Natural killer cell (primary cell): ENCODE results near the gene RUFY1. TPM values are rescaled to one million over a fixed set of nuclear protein-coding genes. Genes with fewer than 3 reads are reported as not detected.

Experiments used
- ATAC-seq, 3 donors: fragments of 150-1000 bp in 2 of 3; fragments of 200-7000 bp in 1 of 3; cut with Tn5 transposase; 1 replicate in 1 of 3; 2 replicates in 2 of 3; pipeline ENCODE4 v1.10.0; 2021; ENCODE audit warnings: mild to moderate bottlenecking in 2 of 3, moderate library complexity in 2 of 3
- DNase-seq, 2 donors: peaks; one replicate each; pipeline versions ENCODE4 v3.0.0 to v3.0.0-alpha.2; 2013 to 2021; ENCODE audit warnings: mixed read lengths in 1 of 2
- H3K27ac ChIP-seq: one replicate; pipeline ENCODE4 v1.5.1; 2013; ENCODE audit warnings: mild to moderate bottlenecking, low read length
- H3K27me3 ChIP-seq: one replicate; pipeline ENCODE4 v1.6.1; 2013; ENCODE audit warnings: low read length; ENCODE audit not compliant: control insufficient read depth, insufficient read depth
- H3K36me3 ChIP-seq: one replicate; pipeline ENCODE4 v1.6.1; 2013; ENCODE audit warnings: low read length; ENCODE audit not compliant: control insufficient read depth, insufficient read depth
- H3K4me1 ChIP-seq: one replicate; pipeline ENCODE4 v1.6.1; 2013; ENCODE audit warnings: low read length; ENCODE audit not compliant: control insufficient read depth, insufficient read depth
- H3K4me3 ChIP-seq: one replicate; pipeline ENCODE4 v1.5.1; 2013; ENCODE audit warnings: low read length
- H3K9me3 ChIP-seq: one replicate; pipeline ENCODE4 v1.6.1; 2013; ENCODE audit warnings: low read length; ENCODE audit not compliant: control insufficient read depth, insufficient read depth
- H3K27ac Mint-ChIP-seq, 2 donors: one replicate each; pipeline ENCODE4 v1.8.0; 2022; ENCODE audit warnings: mild to moderate bottlenecking in 2 of 2, mixed read lengths in 2 of 2, moderate library complexity in 1 of 2
- H3K27me3 Mint-ChIP-seq, 2 donors: one replicate each; pipeline ENCODE4 v1.8.0; 2022; ENCODE audit warnings: low read depth in 2 of 2, mixed read lengths in 2 of 2
- H3K36me3 Mint-ChIP-seq: one replicate; pipeline ENCODE4 v1.8.0; 2022; ENCODE audit warnings: mixed read lengths
- H3K4me1 Mint-ChIP-seq, 2 donors: one replicate each; pipeline ENCODE4 v1.8.0; 2022; ENCODE audit warnings: mixed read lengths in 2 of 2
- H3K4me3 Mint-ChIP-seq: one replicate; pipeline ENCODE4 v1.8.0; 2022; ENCODE audit warnings: mild to moderate bottlenecking, moderate library complexity, mixed read lengths
- H3K9me3 Mint-ChIP-seq, 2 donors: one replicate each; pipeline ENCODE4 v1.8.0; 2022; ENCODE audit warnings: mixed read lengths in 2 of 2
- CTCF ChIP-seq: fragments of 200-600 bp; IDR thresholded peaks from one replicate; pipeline ENCODE4 v1.8.0; 2022; ENCODE audit warnings: antibody characterized with exemption
- WGBS: methylation state at CpG from one replicate; pipeline ENCODE4 v1.1.7; 2013; ENCODE audit warnings: missing lambda C conversion rate; ENCODE audit not compliant: insufficient coverage; 5-methylcytosine and 5-hydroxymethylcytosine counted together
- intact Hi-C: fragments of 100-400 bp; cut with micrococcal nuclease; formaldehyde crosslinking; loops from one replicate; pipeline ENCODE4 v1.14.2; 2022
- total RNA-seq, 4 donors: library from RNA; stranded (reverse); fragments of 120-200 nt in 1 of 4; gene quantifications; one replicate each; pipeline versions ENCODE4 v1.2.3 to v1.2.4, GENCODE V29; 2013 to 2022

Gene RUFY1
- total RNA-seq, 3 donors from 2014 or later (not counting 1 experiment from before 2014, with no cell fraction given), result 40.4 to 48.7 (median 46.6) TPM

DNA sequence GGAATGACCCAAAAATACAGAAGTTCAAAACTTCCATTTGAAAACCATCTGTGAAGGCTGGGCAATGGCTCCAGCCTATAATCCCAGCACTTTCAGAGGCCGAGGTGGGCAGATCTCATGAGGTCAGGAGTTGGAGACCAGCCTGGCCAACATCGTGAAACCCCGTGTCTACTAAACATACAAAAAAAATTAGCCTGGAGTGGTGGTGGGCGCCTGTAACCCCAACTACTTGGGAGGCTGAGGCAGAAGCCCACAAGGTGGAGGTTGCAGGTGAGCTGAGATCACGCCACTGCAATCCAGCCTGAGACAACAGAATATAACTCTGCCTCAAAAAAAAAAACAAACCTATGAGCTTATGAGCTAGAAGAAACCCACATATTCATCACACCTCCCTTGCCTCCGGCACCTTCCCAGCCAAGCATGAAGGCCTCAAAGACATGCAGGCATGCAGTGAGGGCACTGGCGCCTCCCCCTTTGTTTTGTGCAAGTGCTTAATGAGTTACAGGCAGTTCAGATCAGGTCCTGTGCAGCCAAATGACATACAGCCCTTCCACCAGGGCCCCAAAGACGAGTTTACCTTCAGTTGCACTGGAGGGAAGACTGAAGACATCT, 63.2 kb downstream of the RUFY1 start:
- no peak for TF ChIP-seq CTCF

DNA sequence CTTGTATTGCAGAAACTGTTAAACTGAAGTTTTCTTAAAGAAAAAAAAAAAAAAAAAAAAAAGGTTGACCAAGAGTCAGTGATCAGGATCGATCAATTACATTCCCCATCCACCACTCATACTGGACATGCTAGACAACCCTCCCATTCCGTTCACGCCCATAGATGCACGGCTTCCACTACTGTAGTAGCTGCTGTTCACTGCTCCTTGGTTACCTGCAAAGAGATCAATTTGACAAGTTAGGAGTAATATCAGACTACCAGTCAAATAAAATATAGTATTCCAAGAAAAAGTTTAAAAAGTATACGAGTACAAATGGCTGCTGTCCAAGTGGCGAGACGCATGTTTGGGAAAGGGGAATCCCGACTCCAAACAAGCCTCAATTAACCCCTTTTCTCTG, 64.4 kb downstream of the RUFY1 start:
- Histone ChIP-seq H3K27me3 (no peaks in the 10 kb centered on the region), H3K4me3 (no peak overlapping the region), H3K36me3 (peaks cover 96% of the 10 kb centered on the region), H3K27ac (no peak overlapping the region), H3K9me3 (no peaks in the 10 kb centered on the region), H3K4me1 (peaks cover 7% of the 10 kb centered on the region)
- Mint-ChIP-seq H3K4me1 (peaks cover 72 to 75% of the 10 kb centered on the region in 2 donors), H3K36me3 (peaks cover 73% of the 10 kb centered on the region), H3K27me3 (no peaks in the 10 kb centered on the region), H3K27ac (peak overlapping the region; percentile 65 to 98), H3K9me3 (no peaks in the 10 kb centered on the region), H3K4me3 (peak overlapping the region; percentile 57)
- no peak for TF ChIP-seq CTCF
- 94% methylated on average over 8 of the region's 8 CpGs for WGBS
- DNase-seq, result peak in 1 of 2 donors; percentile 33
- intact Hi-C loops, result no loop called here
- no peak for ATAC-seq

More for the DNA sequence above, 63.2 kb downstream of the RUFY1 start:
- Mint-ChIP-seq H3K9me3 (no peaks in the 10 kb centered on the region), H3K27ac (peak overlapping the region; percentile 57 to 98), H3K4me1 (peaks cover 68 to 71% of the 10 kb centered on the region in 2 donors), H3K4me3 (peak overlapping the region; percentile 38), H3K27me3 (no peaks in the 10 kb centered on the region), H3K36me3 (peaks cover 71% of the 10 kb centered on the region)
- WGBS, result 83% methylated on average over 8 of the region's 8 CpGs
- H3K4me1 ChIP-seq, result peaks cover 8% of the 10 kb centered on the region
- H3K9me3 ChIP-seq, result no peaks in the 10 kb centered on the region
- H3K27ac ChIP-seq, result no peak overlapping the region
- DNase-seq (peak in 1 of 2 donors; percentile 43), ATAC-seq (peak in 2 of 3 donors; percentile 24 to 46)
- H3K36me3 ChIP-seq, result peaks cover 91% of the 10 kb centered on the region
- no peak overlapping the region for H3K4me3 ChIP-seq
- intact Hi-C loops, result no loop called here
- no peaks in the 10 kb centered on the region for H3K27me3 ChIP-seq

DNA sequence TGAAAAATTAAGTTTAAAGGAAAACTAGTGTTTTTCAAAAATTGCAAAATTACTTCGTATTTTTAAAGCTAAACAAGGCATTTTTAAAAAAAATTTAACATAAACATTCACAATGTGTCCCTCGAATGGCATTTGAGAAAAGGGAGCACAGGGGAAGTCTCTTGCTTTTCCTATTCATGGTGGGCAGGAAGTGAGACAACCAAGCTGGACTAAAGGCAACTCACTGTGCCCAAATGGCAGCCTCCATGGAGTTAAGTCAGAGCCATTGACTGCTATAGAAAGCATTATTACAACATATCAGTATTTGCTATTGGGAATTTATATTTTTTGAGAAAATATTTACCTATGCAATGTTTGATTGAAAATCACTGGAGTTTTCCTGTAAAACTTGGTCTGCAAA, 64.8 kb downstream of the RUFY1 start:
- no peak overlapping the region for H3K4me3 Mint-ChIP-seq
- intact Hi-C loops, result no loop called here
- Histone ChIP-seq H3K27me3 (no peaks in the 10 kb centered on the region), H3K4me1 (peaks cover 7% of the 10 kb centered on the region), H3K4me3 (no peak overlapping the region), H3K9me3 (no peaks in the 10 kb centered on the region), H3K27ac (no peak overlapping the region), H3K36me3 (peaks cover 96% of the 10 kb centered on the region)
- H3K4me1 Mint-ChIP-seq, result peaks cover 72 to 77% of the 10 kb centered on the region in 2 donors
- 67% methylated on average over 1 of the region's 2 CpGs for WGBS
- no peak for ATAC-seq
- H3K36me3 Mint-ChIP-seq, result peaks cover 73% of the 10 kb centered on the region
- H3K27ac Mint-ChIP-seq, result peak overlapping the region; percentile 67 to 98
- DNase-seq, result peak in 1 of 2 donors; percentile 26
- TF ChIP-seq CTCF, result no peak
- H3K27me3 Mint-ChIP-seq, result no peaks in the 10 kb centered on the region
- no peaks in the 10 kb centered on the region for H3K9me3 Mint-ChIP-seq
